WERI-Rb-1 (cell line): ENCODE data around the gene KCNK15.
A peak's percentile ranks its signal among the peaks of the same experiment; 100 is the strongest.

Experiments
- DNase-seq: peaks from one replicate; pipeline ENCODE4 v3.0.0-alpha.2; 2020
- H3K27ac ChIP-seq: fragments of 250-450 bp; sonication (Bioruptor Pico); 2 replicates; pipeline ENCODE4 v1.5.1; 2020; ENCODE audit warnings: mild to moderate bottlenecking, moderate library complexity
- H3K27me3 ChIP-seq: fragments of 250-450 bp; sonication (Bioruptor Pico); 2 replicates; pipeline ENCODE4 v1.5.1; 2021; ENCODE audit warnings: mild to moderate bottlenecking, low read depth, moderate library complexity; ENCODE audit not compliant: insufficient read depth, severe bottlenecking
- H3K36me3 ChIP-seq: fragments of 250-450 bp; sonication (Bioruptor Pico); 2 replicates; pipeline ENCODE4 v1.5.1; 2020; ENCODE audit warnings: mild to moderate bottlenecking, moderate library complexity
- H3K4me3 ChIP-seq: 2 replicates; pipeline ENCODE4 v1.5.1; 2011; ENCODE audit warnings: low read depth, mild to moderate bottlenecking, control low read depth, low read length
- H3K9me3 ChIP-seq: fragments of 250-450 bp; sonication (Bioruptor Pico); 2 replicates; pipeline ENCODE4 v1.5.1; 2021; ENCODE audit warnings: mild to moderate bottlenecking, moderate library complexity; ENCODE audit not compliant: severe bottlenecking
- TF ChIP-seq, protein P1 (sequence below): IDR thresholded peaks from 2 replicates; pipeline ENCODE4 v1.5.1; 2011; ENCODE audit warnings: low read depth, mild to moderate bottlenecking, control low read depth, inconsistent platforms, low read length

The KCNK15 gene

DNA sequence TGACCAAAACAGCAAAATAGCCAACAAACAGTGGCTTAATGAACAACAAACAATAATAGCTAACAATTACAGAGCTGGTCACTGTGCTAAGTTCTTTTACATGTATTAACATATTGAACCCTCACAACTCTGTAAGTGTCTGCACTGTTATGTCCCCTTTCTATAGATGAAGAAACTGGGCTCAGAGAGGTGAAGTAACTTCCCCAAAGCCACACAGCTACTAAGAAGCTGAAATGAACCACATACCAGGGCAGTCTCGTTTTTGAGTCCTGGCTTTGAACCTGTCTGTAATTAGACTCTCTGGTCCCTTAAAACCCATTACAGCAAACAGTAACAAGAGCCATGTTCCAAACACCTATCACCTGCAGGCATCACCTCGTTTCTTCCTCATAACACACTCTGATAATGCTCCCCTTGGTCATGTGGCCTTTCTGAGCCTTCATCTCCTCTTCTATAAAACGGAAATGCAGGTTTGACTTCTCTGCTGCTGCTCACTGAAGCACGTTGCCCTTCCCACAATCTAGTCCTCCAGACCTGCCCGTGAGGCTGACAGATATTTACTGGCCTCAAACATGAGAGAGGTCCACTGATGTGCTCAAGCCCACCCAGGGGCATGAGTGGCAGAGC is 23.3 kb downstream of the KCNK15 start:
- Histone ChIP-seq H3K27me3 (no peaks in the 10 kb centered on the region), H3K36me3 (peaks cover 24% of the 10 kb centered on the region), H3K4me3 (no peak overlapping the region), H3K9me3 (no peaks in the 10 kb centered on the region), H3K27ac (no peak overlapping the region)
- no peak for DNase-seq
- TF ChIP-seq, protein P1, sequence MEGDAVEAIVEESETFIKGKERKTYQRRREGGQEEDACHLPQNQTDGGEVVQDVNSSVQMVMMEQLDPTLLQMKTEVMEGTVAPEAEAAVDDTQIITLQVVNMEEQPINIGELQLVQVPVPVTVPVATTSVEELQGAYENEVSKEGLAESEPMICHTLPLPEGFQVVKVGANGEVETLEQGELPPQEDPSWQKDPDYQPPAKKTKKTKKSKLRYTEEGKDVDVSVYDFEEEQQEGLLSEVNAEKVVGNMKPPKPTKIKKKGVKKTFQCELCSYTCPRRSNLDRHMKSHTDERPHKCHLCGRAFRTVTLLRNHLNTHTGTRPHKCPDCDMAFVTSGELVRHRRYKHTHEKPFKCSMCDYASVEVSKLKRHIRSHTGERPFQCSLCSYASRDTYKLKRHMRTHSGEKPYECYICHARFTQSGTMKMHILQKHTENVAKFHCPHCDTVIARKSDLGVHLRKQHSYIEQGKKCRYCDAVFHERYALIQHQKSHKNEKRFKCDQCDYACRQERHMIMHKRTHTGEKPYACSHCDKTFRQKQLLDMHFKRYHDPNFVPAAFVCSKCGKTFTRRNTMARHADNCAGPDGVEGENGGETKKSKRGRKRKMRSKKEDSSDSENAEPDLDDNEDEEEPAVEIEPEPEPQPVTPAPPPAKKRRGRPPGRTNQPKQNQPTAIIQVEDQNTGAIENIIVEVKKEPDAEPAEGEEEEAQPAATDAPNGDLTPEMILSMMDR = no peak

DNA sequence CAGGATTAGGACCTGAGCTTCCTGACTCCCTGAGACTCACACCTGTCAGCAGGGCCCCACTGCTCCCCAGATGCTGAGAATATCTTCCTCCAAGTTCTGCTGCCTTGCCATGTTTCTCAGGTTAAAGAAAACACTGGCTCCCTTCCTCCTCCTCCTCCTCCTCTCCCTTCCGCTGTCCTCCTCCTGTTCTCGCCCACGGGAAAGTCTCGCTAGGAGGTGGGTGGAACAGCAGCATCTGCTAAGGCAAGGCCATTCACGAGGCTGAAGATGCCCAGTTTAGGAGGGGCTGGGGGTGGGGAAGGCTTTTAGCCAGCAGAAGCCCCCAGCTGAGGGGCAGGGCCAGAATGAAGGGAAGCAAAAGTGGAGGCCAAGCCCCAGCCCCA is 23.8 kb downstream of the KCNK15 start:
- TF ChIP-seq, protein P1 = no peak
- no peak for DNase-seq
- Histone ChIP-seq H3K4me3 (no peak overlapping the region), H3K27ac (no peak overlapping the region), H3K9me3 (no peaks in the 10 kb centered on the region), H3K27me3 (no peaks in the 10 kb centered on the region), H3K36me3 (peaks cover 24% of the 10 kb centered on the region)

DNA sequence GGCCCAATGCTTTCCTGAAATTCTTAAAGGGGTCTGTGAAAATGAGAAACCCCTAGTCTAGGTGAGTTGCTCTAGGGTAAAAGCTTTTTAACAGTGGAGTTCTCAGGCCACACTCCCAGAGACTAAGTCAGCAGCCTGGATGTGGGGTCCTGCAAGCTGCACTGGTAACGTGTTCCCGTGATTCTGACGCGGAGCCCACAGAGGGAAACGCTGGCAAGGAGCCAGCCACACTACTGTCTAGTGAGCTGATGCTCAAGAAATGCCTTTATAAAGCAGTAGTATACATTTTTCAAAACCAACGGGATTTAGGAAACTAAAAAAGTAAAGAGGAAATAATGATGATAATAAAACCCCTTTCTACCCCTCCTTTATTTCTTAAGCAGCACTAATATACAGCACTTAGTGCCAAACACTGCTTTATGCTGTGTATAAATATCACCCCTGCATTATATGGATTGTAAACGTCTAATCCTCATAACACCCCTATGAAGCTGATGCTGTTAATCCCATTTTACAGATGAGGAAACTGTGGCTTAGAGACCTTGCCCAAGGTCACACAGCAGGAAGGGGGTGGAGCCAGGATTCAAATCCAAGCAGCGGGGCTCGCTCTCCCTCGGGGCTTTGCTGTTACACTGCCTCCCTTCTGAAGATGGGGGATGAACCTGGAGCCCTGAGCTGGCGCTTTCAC is 25.0 kb downstream of the KCNK15 start:
- no peaks in the 10 kb centered on the region for H3K9me3 ChIP-seq
- DNase-seq = no peak
- no peak overlapping the region for H3K4me3 ChIP-seq
- TF ChIP-seq, protein P1 = no peak
- H3K27me3 ChIP-seq = no peaks in the 10 kb centered on the region
- no peak overlapping the region for H3K27ac ChIP-seq
- H3K36me3 ChIP-seq = peaks cover 24% of the 10 kb centered on the region

DNA sequence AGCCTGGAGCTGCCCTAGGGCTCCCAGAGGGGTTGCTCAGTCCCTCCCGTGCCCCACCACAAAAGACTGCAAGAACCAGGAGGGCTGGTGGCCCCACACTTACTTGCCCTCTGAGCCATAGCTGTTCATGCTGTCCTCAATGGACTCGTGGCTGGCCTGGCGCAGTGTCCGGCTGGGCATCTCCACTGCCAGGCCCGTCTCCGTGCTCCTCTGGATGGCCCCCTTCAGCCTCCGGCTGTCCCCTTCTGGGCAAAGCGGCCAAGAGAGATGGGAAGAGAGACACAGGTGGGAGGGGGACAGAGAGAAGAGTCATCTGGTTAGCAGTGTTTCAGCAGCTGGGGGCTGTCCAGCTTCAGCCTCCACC is 25.5 kb downstream of the KCNK15 start:
- Histone ChIP-seq H3K9me3 (no peaks in the 10 kb centered on the region), H3K27me3 (no peaks in the 10 kb centered on the region), H3K36me3 (peaks cover 24% of the 10 kb centered on the region), H3K27ac (no peak overlapping the region), H3K4me3 (no peak overlapping the region)
- TF ChIP-seq, protein P1 = no peak
- no peak for DNase-seq

DNA sequence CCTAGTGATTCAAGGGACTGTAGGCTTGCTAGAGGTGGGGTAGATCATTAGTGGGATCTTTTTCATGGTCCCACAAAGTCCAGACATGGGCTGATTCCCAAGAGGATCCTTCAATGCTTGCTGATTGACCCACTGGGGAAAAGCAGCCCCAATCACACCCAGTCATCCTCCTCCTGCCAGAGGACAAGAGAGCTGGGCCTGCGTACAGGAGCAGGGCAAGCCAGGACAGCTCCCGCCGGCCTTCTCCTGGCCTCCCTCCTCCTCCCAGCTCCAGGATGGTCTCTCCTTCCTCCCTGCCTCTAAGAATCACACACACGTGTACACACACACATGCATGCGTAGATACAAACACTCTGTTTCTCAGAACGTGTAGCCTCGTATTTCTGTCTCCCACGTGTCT is 27.0 kb downstream of the KCNK15 start:
- Histone ChIP-seq H3K27me3 (no peaks in the 10 kb centered on the region), H3K9me3 (no peaks in the 10 kb centered on the region), H3K36me3 (peaks cover 19% of the 10 kb centered on the region), H3K27ac (0 out of 2 replicates have a peak overlapping the region, but pooled peaks have one; percentile 9), H3K4me3 (no peak overlapping the region)
- no peak for DNase-seq
- TF ChIP-seq, protein P1 = no peak
